ENCODE results near the gene APOB.

DNA sequence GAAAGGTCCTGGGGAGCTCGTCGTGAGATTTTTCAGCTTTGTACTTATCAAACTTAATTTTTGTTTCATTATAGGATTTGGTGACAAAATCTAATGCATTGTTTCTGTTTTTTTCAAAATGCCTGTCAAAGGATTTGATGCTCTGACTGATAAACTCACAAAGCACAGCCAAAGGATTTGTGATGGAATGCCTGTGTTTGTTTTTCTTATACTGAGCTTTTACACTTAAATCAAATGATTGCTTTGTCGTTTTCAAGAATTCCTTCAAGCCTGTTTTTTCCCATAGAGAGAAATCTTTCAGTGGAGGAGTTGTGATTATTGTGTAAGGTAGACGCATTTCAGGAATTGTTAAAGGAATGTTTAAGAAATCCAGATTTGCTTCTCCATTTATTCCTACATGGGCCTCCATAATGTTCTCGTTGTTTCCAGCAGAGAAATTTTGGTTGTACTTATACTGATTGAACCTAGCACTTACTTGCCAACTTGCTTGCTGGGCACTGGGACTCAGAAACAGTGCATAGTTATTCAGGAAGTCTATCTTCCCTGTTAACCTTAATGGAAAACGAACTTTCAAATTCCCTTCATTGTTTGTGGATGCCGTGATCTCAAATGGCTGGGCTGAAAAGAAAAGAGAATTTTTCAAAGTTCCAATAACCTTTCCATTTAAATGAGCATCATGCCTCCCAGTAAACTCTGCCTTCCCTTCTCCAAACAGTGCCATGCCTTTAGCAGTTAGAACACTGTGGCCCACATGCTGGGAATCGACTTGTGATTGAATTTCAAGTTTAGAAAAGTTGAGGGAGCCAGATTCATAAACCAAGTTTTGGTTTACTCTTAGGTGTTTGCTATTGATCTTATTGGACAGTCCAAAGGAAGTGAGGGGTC lies 36.5 kb downstream of the APOB start:
- TF ChIP-seq, protein P1, sequence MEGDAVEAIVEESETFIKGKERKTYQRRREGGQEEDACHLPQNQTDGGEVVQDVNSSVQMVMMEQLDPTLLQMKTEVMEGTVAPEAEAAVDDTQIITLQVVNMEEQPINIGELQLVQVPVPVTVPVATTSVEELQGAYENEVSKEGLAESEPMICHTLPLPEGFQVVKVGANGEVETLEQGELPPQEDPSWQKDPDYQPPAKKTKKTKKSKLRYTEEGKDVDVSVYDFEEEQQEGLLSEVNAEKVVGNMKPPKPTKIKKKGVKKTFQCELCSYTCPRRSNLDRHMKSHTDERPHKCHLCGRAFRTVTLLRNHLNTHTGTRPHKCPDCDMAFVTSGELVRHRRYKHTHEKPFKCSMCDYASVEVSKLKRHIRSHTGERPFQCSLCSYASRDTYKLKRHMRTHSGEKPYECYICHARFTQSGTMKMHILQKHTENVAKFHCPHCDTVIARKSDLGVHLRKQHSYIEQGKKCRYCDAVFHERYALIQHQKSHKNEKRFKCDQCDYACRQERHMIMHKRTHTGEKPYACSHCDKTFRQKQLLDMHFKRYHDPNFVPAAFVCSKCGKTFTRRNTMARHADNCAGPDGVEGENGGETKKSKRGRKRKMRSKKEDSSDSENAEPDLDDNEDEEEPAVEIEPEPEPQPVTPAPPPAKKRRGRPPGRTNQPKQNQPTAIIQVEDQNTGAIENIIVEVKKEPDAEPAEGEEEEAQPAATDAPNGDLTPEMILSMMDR (IDR thresholded peaks at IDR 0.05; ENCODE audit: borderline replicate concordance, extremely low read depth, low read length, poor library complexity, severe bottlenecking), result no peak
- TF ChIP-seq EZH2 (IDR thresholded peaks at IDR 0.05; ENCODE audit: borderline replicate concordance, low read depth, low read length, severe bottlenecking), result no peak

All from DND-41 (cell line).